ENCODE data around the gene DNM2.

The DNM2 gene

GRCh38 chr19:10776900-10777650 lies 59.2 kb downstream of the DNM2 start:
- peaks cover 9% of the 10 kb centered on the region for H3K4me1 ChIP-seq (ENCODE audit: control insufficient read depth, insufficient read depth, low read length)
- no peaks in the 10 kb centered on the region for H3K9me3 ChIP-seq (ENCODE audit: control insufficient read depth, low read length)
- H3K4me3 ChIP-seq (ENCODE audit: low read length), result no peak overlapping the region
- H3K36me3 ChIP-seq (ENCODE audit: control insufficient read depth, insufficient read depth, low read length), result peaks cover 22% of the 10 kb centered on the region
- no peak overlapping the region for H3K9ac ChIP-seq (ENCODE audit: low read length)
- H3K27me3 ChIP-seq (ENCODE audit: control insufficient read depth, insufficient read depth, low read length), result no peaks in the 10 kb centered on the region

GRCh38 chr19:10780368-10780767 lies 62.5 kb downstream of the DNM2 start:
- Histone ChIP-seq H3K9ac (ENCODE audit: low read length) (no peak overlapping the region), H3K36me3 (ENCODE audit: control insufficient read depth, insufficient read depth, low read length) (peaks cover 40% of the 10 kb centered on the region), H3K4me3 (ENCODE audit: low read length) (no peak overlapping the region), H3K27me3 (ENCODE audit: control insufficient read depth, insufficient read depth, low read length) (no peaks in the 10 kb centered on the region), H3K4me1 (ENCODE audit: control insufficient read depth, insufficient read depth, low read length) (peaks cover 4% of the 10 kb centered on the region), H3K9me3 (ENCODE audit: control insufficient read depth, low read length) (no peaks in the 10 kb centered on the region)

- Histone ChIP-seq H3K4me3 (ENCODE audit: low read length) (no peak overlapping the region), H3K4me1 (ENCODE audit: control insufficient read depth, insufficient read depth, low read length) (peaks cover 4% of the 10 kb centered on the region), H3K27me3 (ENCODE audit: control insufficient read depth, insufficient read depth, low read length) (no peaks in the 10 kb centered on the region), H3K9ac (ENCODE audit: low read length) (no peak overlapping the region), H3K9me3 (ENCODE audit: control insufficient read depth, low read length) (no peaks in the 10 kb centered on the region), H3K36me3 (ENCODE audit: control insufficient read depth, insufficient read depth, low read length) (peaks cover 49% of the 10 kb centered on the region)
These were observed 64.9 kb downstream of the DNM2 start for GRCh38 chr19:10782795-10783194.

GRCh38 chr19:10784257-10784656 lies 66.4 kb downstream of the DNM2 start:
- H3K4me3 ChIP-seq (ENCODE audit: low read length), result no peak overlapping the region
- peaks cover 4% of the 10 kb centered on the region for H3K4me1 ChIP-seq (ENCODE audit: control insufficient read depth, insufficient read depth, low read length)
- H3K9ac ChIP-seq (ENCODE audit: low read length), result no peak overlapping the region
- H3K36me3 ChIP-seq (ENCODE audit: control insufficient read depth, insufficient read depth, low read length), result peaks cover 49% of the 10 kb centered on the region
- no peaks in the 10 kb centered on the region for H3K27me3 ChIP-seq (ENCODE audit: control insufficient read depth, insufficient read depth, low read length)
- no peaks in the 10 kb centered on the region for H3K9me3 ChIP-seq (ENCODE audit: control insufficient read depth, low read length)

GRCh38 chr19:10788146-10788545 lies 70.3 kb downstream of the DNM2 start:
- no peaks in the 10 kb centered on the region for H3K27me3 ChIP-seq (ENCODE audit: control insufficient read depth, insufficient read depth, low read length)
- H3K9ac ChIP-seq (ENCODE audit: low read length), result no peak overlapping the region
- no peaks in the 10 kb centered on the region for H3K9me3 ChIP-seq (ENCODE audit: control insufficient read depth, low read length)
- no peaks in the 10 kb centered on the region for H3K4me1 ChIP-seq (ENCODE audit: control insufficient read depth, insufficient read depth, low read length)
- peaks cover 30% of the 10 kb centered on the region for H3K36me3 ChIP-seq (ENCODE audit: control insufficient read depth, insufficient read depth, low read length)
- no peak overlapping the region for H3K4me3 ChIP-seq (ENCODE audit: low read length)

- H3K27me3 ChIP-seq (ENCODE audit: control insufficient read depth, insufficient read depth, low read length), result no peaks in the 10 kb centered on the region
- H3K9me3 ChIP-seq (ENCODE audit: control insufficient read depth, low read length), result no peaks in the 10 kb centered on the region
- no peak overlapping the region for H3K4me3 ChIP-seq (ENCODE audit: low read length)
- no peaks in the 10 kb centered on the region for H3K4me1 ChIP-seq (ENCODE audit: control insufficient read depth, insufficient read depth, low read length)
- no peak overlapping the region for H3K9ac ChIP-seq (ENCODE audit: low read length)
- H3K36me3 ChIP-seq (ENCODE audit: control insufficient read depth, insufficient read depth, low read length), result peaks cover 21% of the 10 kb centered on the region
These were observed 72.0 kb downstream of the DNM2 start for GRCh38 chr19:10789866-10790265.

GRCh38 chr19:10796653-10797052 lies 78.8 kb downstream of the DNM2 start:
- no peak overlapping the region for H3K9ac ChIP-seq (ENCODE audit: low read length)
- no peaks in the 10 kb centered on the region for H3K9me3 ChIP-seq (ENCODE audit: control insufficient read depth, low read length)
- H3K36me3 ChIP-seq (ENCODE audit: control insufficient read depth, insufficient read depth, low read length), result peaks cover 45% of the 10 kb centered on the region
- H3K4me3 ChIP-seq (ENCODE audit: low read length), result no peak overlapping the region
- H3K4me1 ChIP-seq (ENCODE audit: control insufficient read depth, insufficient read depth, low read length), result no peaks in the 10 kb centered on the region
- H3K27me3 ChIP-seq (ENCODE audit: control insufficient read depth, insufficient read depth, low read length), result no peaks in the 10 kb centered on the region

- peaks cover 43% of the 10 kb centered on the region for H3K36me3 ChIP-seq (ENCODE audit: control insufficient read depth, insufficient read depth, low read length)
- H3K27me3 ChIP-seq (ENCODE audit: control insufficient read depth, insufficient read depth, low read length), result no peaks in the 10 kb centered on the region
- H3K9ac ChIP-seq (ENCODE audit: low read length), result no peak overlapping the region
- no peaks in the 10 kb centered on the region for H3K4me1 ChIP-seq (ENCODE audit: control insufficient read depth, insufficient read depth, low read length)
- no peak overlapping the region for H3K4me3 ChIP-seq (ENCODE audit: low read length)
- H3K9me3 ChIP-seq (ENCODE audit: control insufficient read depth, low read length), result no peaks in the 10 kb centered on the region
These were observed 79.2 kb downstream of the DNM2 start for GRCh38 chr19:10797078-10797477.

- Histone ChIP-seq H3K9ac (ENCODE audit: low read length) (no peak overlapping the region), H3K4me1 (ENCODE audit: control insufficient read depth, insufficient read depth, low read length) (no peaks in the 10 kb centered on the region), H3K27me3 (ENCODE audit: control insufficient read depth, insufficient read depth, low read length) (no peaks in the 10 kb centered on the region), H3K36me3 (ENCODE audit: control insufficient read depth, insufficient read depth, low read length) (peaks cover 46% of the 10 kb centered on the region), H3K4me3 (ENCODE audit: low read length) (no peak overlapping the region), H3K9me3 (ENCODE audit: control insufficient read depth, low read length) (no peaks in the 10 kb centered on the region)
These were observed 79.8 kb downstream of the DNM2 start for GRCh38 chr19:10797541-10798256.

- Histone ChIP-seq H3K9ac (ENCODE audit: low read length) (no peak overlapping the region), H3K27me3 (ENCODE audit: control insufficient read depth, insufficient read depth, low read length) (no peaks in the 10 kb centered on the region), H3K4me3 (ENCODE audit: low read length) (no peak overlapping the region), H3K4me1 (ENCODE audit: control insufficient read depth, insufficient read depth, low read length) (no peaks in the 10 kb centered on the region), H3K36me3 (ENCODE audit: control insufficient read depth, insufficient read depth, low read length) (peaks cover 56% of the 10 kb centered on the region), H3K9me3 (ENCODE audit: control insufficient read depth, low read length) (no peaks in the 10 kb centered on the region)
These were observed 82.6 kb downstream of the DNM2 start for GRCh38 chr19:10800488-10800887.

GRCh38 chr19:10802479-10802878 lies 84.6 kb downstream of the DNM2 start:
- H3K4me1 ChIP-seq (ENCODE audit: control insufficient read depth, insufficient read depth, low read length), result no peaks in the 10 kb centered on the region
- H3K4me3 ChIP-seq (ENCODE audit: low read length), result no peak overlapping the region
- H3K36me3 ChIP-seq (ENCODE audit: control insufficient read depth, insufficient read depth, low read length), result peaks cover 46% of the 10 kb centered on the region
- H3K9ac ChIP-seq (ENCODE audit: low read length), result no peak overlapping the region
- H3K27me3 ChIP-seq (ENCODE audit: control insufficient read depth, insufficient read depth, low read length), result no peaks in the 10 kb centered on the region
- H3K9me3 ChIP-seq (ENCODE audit: control insufficient read depth, low read length), result no peaks in the 10 kb centered on the region

GRCh38 chr19:10803252-10803651 lies 85.4 kb downstream of the DNM2 start:
- no peak overlapping the region for H3K4me3 ChIP-seq (ENCODE audit: low read length)
- H3K36me3 ChIP-seq (ENCODE audit: control insufficient read depth, insufficient read depth, low read length), result peaks cover 43% of the 10 kb centered on the region
- no peaks in the 10 kb centered on the region for H3K9me3 ChIP-seq (ENCODE audit: control insufficient read depth, low read length)
- no peak overlapping the region for H3K9ac ChIP-seq (ENCODE audit: low read length)
- H3K27me3 ChIP-seq (ENCODE audit: control insufficient read depth, insufficient read depth, low read length), result no peaks in the 10 kb centered on the region
- no peaks in the 10 kb centered on the region for H3K4me1 ChIP-seq (ENCODE audit: control insufficient read depth, insufficient read depth, low read length)
